ENCODE data around the gene NUDT1.

DNA sequence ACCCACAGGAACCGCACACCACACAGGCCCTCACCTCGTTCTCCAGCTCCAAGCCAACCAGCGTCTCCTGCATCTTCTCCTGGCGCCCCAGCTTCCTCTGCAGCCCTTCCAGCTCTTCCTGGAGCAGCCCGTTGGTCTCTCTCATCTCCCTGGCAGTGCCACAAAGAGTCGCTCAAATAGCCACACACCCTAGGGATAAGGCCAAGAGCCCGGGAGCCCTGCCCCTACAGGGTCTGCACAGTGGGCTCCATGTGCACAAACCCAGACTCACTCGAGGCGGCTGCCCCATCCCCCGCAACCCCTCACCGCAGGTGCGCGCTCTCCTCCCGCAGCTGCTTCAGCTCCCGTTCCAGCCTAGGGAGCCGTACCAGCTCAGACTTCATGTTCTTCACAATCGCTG lies 26.2 kb upstream of the NUDT1 start:
- TF ChIP-seq EZH2 (IDR thresholded peaks at IDR 0.05; ENCODE audit: insufficient read depth, poor library complexity, severe bottlenecking) (no peak), EZH2phosphoT487 (IDR thresholded peaks at IDR 0.05; ENCODE audit: insufficient read depth, low read depth) (no peak)
